ENCODE data around the gene SRRM2.

The SRRM2 gene

GRCh38 chr16:2765462-2766404 is 13.3 kb downstream of the SRRM2 start:
- DNase-seq: no peak

GRCh38 chr16:2766430-2767139 is 14.1 kb downstream of the SRRM2 start:
- DNase-seq: no peak

- no peak for DNase-seq
Observed at GRCh38 chr16:2767140-2767731, 14.8 kb downstream of the SRRM2 start.

GRCh38 chr16:2767891-2768290 is 15.5 kb downstream of the SRRM2 start:
- no peak for DNase-seq

DNA sequence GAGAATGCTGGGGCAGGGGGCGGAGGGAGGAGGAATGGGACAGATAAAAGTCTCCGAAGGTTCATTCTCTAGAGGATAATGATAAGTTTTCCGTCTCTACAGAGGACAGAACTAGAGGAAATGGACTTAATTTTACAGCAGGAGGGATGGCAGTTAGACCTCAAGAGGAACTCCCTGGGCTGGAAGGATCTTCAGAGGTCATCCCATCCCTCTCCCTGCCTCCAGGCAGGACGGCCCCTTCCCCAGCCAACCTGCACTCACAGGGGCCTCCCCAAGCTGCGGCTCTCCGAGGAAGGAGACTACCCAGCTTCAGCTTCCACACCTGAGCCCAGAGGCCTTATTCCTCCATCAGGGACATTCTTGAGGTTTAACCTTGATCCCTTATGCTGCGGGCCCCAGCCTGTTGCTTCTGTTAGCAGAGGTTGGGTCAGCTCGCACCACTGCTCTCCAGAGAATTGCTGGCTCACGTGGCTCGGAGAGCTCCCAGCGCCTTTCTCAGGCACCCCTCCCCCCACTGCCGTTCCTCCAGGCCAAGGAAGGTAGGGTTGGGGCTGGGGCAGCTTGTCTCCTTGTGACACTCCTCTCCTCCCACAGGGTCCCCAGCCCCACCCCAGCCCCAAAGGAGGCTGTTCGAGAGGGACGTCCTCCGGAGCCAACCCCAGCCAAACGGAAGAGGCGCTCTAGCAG is 16.1 kb downstream of the SRRM2 start:
- DNase-seq: no peak

- DNase-seq: no peak
Observed at GRCh38 chr16:2769100-2769529, 16.7 kb downstream of the SRRM2 start.

GRCh38 chr16:2769675-2770056 is 17.2 kb downstream of the SRRM2 start:
- DNase-seq: no peak

DNA sequence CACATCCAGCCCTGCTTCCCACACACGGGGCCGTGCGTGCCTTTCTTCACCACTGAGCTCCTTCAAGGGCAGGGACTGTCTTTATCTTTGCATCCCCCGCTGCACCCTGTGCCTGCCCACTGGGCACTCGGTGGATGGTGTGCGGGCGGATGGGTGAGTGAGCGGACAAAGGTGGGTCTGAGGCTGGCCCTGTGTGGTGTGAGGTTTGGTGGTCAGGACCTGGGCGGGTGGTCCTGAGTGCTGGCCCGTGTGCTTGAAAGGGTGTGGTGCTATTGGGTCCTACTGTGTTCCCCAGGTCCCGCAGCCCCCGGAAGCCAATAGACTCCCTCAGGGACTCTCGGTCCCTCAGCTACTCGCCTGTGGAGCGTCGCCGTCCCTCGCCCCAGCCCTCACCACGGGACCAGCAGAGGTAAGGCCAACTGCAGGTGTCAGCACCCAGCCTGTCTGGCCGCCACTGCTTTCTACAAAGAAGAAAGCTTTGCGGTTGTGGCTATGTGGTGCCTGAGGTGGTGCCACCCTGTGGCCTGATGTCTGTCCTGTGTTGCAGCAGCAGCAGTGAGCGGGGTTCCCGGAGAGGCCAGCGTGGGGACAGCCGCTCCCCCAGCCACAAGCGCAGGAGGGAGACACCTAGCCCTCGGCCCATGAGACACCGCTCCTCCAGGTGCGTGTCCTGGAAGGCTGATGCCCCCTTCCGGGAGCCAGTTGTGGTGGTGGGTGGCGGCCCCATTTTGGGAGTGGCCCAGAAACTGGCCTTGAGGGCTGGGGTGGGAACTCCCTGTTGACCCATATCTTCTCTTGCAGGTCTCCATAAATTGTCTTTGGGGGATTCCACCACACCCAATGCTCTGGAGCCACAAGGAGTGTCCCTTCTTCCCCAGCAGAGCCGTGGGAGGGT is 17.9 kb downstream of the SRRM2 start:
- no peak for DNase-seq

- DNase-seq: no peak
Observed at GRCh38 chr16:2771496-2772402, 19.3 kb downstream of the SRRM2 start.

- no peak for DNase-seq
Observed at GRCh38 chr16:2773188-2773968, 20.9 kb downstream of the SRRM2 start.

GRCh38 chr16:2774161-2774891 is 21.9 kb downstream of the SRRM2 start:
- no peak for DNase-seq

GRCh38 chr16:2775131-2775716 is 22.8 kb downstream of the SRRM2 start:
- DNase-seq: no peak

GRCh38 chr16:2775765-2776499 is 23.5 kb downstream of the SRRM2 start:
- DNase-seq: no peak

- DNase-seq: peak; percentile 37
Observed at GRCh38 chr16:2776500-2777139, 24.2 kb downstream of the SRRM2 start.

- peak; percentile 92 for DNase-seq
Observed at GRCh38 chr16:2777231-2777902, 24.9 kb downstream of the SRRM2 start, which contains the start of gene ELOB. Gene ELOB, minus strand, starts transcription at chr16:2777280. Its CDS starts 41 bp downstream, at chr16:2777239.

DNA sequence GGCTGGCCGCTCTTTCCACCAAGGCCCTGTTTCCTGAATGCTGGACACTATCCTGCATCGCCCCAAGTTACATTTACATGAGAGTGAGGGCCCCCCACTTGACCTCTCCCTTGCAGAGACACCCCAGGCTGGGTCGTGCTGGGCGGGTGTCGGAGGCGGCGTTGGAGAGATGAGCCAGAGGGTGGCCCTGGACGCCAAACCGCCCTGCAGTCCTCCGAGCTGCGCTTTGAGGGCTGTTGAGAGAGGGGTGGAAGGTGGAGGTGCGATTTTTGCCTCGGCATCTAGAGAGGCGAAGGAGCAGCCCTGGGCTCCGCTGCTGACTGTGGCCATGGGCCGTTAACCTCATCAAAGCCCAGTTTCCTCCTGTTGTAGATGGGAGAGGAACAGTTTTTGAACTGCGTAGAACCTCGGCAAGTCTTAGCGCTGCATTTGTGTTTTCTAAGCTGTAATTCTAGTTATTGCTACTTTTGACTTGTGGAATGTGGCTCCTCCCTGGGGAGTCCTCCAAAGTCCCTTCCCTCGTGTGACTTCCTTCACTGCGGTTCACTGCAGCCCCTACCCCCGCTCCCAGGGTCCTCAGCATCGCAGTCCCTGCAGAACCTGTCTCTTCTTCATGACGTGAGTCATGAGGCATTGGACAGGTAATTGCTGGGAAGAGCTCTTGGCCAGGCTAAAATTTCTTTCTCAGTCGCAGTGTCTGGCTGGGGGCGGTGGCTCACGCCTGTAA is 25.6 kb downstream of the SRRM2 start:
- peak; percentile 37 for DNase-seq
